COLO829 (cell line): ENCODE measurements around the gene SYNGR2.
A peak's percentile ranks its signal among the peaks of the same experiment; 100 is the strongest.
"Not testable (repeated sequence)": the region's sequence is repeated elsewhere in the genome, so short reads cannot be mapped to it uniquely, and the experiment has no call there.

Source experiments
- DNase-seq: peaks from one replicate; pipeline ENCODE4 v3.0.0; 2012; ENCODE audit warnings: low spot score

Gene SYNGR2

DNA sequence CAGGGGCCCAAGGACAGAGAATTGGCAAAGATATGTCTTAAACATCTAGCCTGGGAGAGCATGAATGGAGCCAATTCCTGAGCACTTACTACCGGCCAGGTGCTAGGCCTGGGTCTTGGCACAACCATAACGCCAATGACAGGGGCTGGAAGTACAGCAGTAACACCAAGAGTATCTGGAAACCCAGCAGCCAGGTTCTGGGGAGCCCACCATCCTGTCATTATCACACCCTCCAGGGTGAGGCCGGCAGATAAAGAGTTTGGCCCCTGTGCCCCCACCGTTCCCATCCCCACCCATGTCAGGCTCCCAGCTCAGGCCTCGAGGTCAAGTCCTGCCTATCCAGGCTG lies 38.3 kb upstream of the SYNGR2 start:
- DNase-seq = no peak

DNA sequence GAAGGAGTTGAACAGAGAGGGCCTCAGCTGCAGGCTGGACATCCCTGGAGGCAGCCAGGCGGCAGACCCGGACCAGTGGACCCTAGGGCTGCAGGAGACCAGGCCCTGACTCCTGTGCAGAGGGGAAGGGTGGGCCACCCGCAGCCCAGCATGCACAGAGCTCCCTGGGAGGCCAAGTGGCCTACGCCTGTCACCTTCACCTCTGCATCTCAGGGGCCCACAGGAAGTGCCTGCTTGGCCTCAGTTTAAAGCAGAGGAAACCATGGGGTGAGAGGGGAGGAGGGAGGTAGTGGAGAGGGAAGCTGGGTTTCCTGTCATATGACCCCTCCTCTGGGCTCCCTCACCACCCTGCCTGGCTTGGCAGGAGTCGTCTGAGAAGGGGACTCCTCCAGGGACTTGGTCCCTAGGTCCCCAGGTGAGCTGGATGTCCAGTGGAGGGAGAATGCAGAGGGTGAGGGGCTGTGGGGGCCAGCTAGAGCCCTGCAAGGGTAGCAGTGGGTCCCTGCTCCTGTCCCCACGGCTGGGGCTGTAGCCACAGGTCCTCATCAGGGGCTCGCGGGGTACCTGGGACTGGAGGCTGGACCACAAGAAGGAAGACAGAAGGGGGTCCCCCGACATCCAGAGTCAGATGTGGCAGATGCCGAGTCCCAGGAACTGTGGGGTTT lies 37.8 kb upstream of the SYNGR2 start, which contains the start of gene TMC8:
TMC8 (plus strand) TSS at position 335 of the 665 bp plus-strand sequence. CDS start 818 bp downstream, outside the sequence.
- no peak for DNase-seq

DNA sequence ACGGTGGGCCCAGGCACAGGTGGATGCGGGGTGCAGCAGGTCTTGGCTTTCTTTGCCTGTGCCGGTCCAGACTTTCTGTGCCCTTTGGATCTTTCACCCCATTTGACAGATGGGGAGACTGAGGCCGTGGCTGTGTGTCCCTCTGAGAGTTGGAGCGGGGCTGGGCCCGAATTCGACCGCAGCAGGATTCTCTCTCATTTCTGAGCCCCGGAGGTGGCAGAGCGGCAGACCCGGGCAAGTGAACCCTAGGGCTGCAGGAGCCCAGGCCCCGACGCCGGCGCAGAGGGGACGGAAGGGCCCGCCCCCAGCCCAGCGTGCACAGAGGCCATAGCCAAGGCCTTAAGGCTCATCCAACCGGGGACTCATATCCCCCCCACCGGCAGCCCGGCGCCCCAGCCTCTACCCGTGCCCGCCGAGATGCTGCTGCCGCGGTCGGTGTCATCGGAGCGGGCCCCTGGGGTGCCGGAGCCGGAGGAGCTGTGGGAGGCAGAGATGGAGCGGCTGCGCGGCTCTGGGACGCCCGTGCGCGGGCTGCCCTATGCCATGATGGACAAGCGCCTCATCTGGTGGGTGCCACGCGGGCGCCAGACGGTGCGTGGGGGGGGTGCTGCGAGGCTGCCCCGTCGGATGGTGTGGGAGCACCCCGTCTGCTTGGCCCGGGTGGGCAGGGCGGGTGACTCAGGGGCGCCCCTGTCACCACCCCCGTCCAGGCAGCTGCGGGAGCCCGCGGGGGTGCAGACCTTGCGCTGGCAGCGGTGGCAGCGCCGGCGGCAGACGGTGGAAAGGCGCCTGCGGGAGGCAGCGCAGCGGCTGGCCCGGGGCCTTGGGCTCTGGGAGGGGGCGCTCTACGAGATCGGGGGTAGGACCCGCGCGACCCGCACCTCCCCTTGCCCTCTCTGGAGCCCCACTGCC lies 37.0 kb upstream of the SYNGR2 start:
- no peak for DNase-seq

DNA sequence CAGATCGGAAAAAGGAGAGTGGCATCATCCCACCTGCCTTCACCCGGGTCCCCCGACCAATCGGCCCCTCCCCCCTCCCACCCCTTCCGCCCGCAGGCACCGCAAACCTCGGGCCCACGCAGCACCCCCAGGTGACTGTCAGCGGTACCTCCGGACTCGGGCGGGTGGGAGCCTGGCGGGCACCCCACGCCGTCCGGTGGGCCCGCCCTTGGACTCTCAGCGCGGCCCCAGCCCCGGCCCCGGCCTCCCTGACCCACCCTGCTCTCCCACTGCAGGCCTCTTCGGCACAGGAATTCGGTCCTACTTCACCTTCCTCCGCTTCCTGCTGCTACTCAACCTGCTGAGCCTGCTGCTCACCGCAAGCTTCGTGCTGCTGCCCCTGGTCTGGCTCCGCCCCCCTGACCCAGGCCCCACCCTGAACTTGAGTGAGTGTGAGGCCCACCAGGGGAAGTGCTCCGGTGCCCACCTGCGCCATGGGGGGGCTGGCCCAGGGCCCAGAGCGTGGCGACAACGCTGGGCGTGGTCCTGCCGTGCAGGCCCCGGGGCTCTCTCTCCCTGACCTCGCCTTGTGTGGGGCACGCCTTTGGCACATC lies 36.2 kb upstream of the SYNGR2 start:
- no peak for DNase-seq

DNA sequence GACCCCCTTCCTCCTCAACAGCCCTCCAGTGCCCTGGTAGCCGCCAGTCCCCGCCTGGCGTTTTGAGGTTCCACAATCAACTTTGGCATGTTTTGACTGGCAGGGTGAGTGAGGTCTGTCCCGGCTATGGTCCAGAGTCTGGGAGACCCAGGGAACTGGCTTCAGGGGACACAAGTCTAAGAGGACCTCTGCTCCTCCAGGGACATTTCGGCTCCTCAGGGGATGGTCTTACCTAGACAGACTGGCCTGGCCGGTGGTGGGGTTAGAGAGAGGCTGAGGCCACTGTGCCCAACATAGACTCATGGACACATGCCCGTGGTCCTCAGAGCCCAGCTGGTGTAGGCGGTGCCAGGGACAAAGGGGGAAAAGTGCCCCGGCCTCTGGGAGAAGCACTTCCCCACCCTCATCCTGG lies 35.6 kb upstream of the SYNGR2 start:
- no peak for DNase-seq

DNA sequence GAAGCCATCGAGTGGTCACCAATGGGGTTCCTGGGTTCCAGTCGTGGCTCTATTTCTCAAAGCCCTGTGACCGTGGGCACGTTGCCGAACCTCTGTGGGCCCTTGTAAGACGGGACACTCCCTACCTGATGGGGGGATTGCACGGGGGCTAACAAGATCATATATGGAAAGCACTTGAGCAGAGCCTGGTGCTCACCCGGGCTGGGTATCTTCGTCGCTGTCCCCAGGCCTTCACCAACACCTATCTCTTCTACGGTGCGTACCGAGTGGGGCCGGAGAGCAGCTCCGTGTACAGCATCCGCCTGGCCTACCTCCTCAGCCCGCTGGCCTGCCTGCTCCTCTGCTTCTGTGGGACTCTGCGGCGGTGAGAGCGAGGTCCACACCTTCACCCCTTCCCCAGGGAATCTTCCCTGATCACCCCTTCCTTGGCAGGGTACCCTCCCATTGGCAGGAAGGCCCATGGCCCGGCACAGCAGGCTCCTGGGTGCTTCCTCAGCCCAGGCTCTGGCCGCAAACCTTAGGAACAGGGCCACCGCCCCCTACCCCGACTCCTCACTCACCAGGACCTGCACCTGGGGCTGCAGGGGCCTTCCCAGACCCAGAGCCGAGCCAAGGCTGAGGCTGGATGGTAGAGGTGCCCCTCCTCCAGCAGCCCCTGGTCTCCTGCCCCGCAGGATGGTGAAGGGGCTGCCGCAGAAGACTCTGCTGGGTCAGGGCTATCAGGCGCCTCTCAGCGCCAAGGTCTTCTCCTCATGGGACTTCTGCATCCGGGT lies 35.0 kb upstream of the SYNGR2 start:
- DNase-seq = no peak

DNA sequence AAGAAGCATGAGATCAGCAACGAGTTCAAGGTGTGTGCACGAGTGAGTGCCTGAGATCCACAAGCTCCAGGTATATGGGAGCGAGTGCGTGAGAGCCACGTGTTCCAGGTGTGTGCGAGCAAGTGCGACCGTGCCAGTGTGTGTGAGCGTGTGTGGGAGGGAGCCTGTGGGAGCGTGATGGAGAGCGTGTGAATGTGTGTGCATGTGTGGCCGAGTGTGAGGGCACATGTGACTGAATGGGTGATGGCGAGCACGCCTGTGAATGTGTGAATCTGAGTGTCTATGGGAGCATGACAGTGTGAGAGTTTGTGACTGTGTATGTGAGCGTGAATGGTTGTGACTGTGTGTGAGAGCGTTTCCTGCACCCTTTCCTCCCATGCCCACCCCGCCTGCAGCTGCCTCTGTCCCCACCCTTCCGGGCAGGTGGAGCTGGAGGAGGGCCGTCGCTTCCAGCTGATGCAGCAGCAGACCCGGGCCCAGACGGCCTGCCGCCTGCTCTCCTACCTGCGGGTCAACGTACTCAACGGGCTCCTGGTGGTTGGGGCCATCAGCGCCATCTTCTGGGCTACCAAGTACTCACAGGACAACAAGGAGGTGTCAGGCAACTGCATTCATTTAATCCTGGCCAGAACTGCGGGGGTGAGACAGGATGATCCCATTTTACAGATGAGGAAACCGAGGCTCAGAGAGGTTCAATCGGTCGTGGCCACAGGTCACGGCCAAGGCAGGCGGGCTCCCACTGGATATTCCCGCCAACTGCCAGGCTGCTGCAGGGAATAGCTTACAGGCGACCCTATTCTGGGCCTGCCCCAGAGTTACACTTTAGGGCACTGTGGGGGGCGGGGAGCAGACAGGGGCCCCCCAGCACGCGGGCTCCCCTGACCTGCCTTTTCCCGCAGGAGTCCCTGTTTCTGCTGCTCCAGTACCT lies 34.1 kb upstream of the SYNGR2 start:
- no peak for DNase-seq

DNA sequence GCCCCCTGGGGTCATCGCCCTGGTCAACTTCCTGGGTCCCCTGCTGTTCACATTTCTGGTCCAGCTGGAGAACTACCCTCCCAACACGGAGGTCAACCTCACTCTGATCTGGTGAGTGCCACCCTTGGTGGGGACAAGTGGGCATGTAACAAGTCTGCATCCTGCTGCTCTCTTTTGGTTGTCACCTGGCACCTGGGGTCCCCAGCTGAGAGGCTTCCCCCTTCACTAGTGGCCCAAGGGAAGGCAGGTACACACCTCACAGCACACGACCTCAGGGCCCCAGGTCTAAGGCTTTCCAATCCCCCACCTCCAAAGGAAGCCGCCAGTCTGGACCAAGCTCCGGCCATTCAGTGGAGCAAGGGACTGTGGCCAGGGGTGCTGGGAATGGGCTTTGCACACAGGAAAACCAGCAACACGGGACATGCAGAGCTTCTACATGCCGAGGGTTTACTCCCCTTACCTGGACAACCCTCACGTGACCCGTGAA lies 33.4 kb upstream of the SYNGR2 start:
- DNase-seq = no peak

DNA sequence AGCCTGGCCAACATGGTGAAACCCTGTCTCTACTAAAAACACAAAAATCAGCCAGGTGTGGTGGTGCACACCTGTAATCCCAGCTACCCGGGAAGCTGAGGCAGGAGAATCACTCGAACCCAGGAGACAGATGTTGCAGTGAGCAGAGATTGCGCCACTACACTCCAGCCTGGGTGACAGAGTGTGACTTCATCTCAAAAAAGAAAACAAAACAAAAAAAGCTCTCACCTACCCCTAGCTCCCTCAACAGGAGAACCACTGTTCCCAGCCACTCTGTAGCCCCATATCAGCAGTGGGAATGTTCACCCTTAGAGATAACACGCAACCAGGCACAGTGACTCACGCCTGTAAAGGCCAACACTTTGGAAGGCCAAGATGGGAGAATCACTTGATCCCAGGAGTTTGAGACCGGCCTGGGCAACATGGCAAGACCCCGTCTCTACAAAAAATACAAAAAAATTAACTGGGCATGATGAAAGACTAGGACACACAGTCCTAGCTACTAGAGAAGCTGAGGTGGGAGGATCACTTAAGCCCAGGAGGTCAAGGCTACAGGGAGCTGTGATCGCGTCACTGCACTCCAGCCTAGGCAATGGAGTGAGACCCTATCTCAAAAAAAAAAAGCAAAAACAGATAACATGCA lies 32.4 kb upstream of the SYNGR2 start:
- no peak for DNase-seq

DNA sequence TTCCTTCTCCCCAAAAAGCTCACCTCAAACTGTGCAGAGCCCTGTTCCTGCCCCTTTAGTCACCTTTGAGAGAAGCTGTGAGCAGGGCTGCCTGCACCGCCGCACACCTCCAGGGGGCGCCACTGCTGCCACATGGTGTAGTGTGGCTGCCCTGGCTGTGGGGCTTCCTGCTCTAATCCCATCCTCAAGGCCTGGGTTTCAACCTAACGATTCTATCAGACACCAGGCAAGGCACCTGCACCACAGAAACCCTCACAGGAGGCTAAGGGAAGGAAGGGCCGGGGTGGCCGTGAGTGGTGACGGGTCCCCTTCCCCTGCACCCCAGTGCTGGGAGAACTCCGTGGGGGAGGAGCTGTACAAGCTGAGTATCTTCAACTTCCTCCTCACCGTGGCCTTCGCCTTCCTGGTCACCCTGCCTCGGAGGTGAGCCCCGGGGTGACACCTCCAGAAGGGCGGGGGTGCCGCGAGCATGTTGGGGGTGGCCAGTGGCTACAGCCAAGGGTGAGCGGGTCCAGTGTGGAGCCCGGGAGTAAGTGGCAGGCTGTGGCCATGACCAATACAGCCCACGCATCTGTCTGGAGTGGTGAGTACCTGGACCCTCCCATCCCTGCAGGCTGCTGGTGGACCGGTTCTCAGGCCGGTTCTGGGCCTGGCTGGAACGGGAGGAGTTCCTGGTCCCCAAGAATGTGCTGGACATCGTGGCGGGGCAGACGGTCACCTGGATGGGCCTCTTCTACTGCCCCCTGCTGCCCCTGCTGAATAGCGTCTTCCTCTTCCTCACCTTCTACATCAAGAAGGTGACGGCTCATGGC lies 30.8 kb upstream of the SYNGR2 start:
- DNase-seq = no peak

DNA sequence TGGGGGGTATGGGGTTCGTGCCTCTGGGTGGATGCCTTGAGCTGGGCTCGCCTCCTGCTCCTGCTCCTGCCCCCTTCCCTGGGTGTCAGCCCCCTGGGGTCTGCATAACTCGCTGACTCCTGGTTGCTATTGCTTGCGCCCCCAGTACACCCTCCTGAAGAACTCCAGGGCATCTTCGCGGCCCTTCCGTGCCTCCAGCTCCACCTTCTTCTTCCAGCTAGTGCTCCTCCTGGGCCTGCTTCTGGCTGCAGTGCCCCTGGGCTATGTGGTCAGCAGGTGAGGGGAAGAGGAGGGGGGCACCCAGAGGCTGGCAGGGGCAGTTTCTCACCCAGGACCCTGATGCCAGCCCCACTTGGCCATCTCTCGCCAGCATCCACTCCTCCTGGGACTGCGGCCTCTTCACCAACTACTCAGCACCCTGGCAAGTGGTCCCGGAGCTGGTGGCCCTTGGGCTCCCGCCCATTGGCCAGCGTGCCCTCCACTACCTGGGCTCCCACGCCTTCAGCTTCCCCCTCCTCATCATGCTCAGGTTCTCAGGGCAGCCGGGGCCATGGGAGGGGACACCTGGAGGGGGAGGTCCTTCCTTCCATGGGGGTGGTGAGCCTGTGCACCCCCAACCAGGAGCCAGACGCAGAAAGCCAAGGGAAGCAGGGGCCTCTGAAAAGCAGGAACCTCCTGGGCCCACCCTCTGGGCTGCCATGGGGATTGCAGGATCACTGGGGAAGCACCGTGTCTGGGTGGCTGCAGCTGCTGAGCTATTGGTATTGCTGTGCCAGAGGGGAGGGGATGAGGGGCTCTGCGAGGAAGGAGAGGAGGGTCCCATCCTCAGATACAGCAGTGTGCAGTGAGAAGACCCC lies 29.9 kb upstream of the SYNGR2 start:
- DNase-seq = no peak

DNA sequence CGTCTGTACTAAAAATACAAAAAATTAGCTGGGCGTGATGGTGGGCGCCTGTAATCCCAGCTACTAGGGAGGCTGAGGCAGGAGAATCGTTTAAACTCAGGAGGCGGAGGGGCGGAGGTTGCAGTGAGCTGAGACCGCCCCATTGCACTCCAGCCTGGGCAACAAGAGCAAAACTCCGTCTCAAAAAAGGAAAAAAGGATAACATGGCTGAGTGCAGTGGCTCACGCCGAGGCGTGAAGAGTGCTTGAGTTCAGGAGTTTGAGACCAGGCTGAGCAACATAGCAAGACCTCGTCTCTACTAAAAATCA lies 28.6 kb upstream of the SYNGR2 start:
- DNase-seq = not testable (repeated sequence)

DNA sequence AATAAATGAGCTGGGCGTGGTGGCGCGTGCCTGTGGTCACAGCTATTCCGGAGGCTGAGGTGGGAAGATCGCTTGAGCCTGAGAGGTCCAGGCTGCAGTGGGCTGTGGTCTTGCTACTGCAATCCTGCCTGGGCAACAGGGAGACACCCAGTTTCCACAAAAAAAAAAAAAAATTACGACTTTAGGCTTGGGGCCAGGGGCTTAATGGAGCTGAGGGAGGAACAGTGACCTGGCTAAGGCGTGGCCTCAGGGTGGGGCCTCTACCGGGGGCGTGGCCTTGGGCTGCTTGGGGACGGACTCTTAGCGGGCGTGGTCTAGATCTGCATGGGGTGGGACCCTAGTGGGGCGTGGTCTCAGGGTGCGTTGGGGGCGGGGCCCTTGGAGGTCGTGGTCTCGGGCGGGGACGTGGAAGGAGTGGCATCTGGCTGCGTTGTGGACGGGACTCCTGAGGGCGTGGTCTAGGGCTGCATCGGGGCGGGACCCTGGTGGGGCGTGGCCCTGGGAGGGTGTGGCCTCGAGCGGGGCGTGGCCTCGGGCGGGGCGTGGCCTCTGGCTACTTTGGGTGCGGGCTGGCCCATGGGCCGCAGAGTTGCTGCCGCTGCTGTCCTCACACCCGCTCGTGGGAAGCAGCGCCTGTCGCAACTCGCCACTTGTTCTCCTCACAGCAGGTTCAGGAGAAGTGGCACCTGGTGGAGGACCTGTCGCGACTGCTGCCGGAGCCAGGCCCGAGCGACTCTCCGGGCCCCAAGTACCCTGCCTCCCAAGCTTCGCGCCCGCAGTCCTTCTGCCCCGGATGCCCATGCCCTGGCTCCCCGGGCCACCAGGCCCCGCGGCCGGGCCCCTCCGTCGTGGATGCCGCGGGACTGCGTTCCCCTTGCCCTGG lies 28.0 kb upstream of the SYNGR2 start:
- DNase-seq = peak; percentile 97

DNA sequence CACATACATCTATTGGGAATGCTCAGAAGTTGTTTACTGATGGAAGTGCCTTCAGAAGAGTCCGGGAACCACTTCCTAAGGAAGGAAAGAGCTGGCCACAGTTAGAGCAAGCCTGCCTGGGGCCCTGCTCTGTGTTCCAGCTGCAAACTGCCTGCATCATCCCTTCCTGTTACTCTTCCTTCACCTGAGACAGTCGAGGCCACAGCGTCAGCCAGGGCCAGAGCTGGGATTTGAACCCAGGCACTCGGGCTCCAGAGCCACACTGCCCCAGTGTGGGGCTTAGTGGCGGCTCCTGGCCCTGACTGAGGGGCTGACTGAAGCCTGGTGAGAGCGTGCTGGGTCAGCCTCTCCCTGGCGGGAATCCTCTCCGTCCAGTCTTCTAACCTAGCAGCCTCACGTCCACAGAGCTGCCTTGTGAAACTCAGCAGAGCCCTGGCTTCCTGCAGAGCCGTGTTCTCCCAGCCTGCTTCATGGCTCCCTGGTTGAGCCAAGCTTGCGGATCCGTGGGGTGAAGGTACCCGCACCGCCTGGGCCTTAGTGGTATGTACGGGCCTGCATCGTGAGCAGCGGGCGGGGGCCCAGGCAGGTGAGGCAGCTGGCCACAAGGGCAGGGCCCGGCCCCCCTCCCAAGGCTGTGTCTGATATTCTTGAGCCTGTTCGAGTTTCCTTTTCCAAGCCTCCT lies 26.8 kb upstream of the SYNGR2 start:
- DNase-seq = no peak

DNA sequence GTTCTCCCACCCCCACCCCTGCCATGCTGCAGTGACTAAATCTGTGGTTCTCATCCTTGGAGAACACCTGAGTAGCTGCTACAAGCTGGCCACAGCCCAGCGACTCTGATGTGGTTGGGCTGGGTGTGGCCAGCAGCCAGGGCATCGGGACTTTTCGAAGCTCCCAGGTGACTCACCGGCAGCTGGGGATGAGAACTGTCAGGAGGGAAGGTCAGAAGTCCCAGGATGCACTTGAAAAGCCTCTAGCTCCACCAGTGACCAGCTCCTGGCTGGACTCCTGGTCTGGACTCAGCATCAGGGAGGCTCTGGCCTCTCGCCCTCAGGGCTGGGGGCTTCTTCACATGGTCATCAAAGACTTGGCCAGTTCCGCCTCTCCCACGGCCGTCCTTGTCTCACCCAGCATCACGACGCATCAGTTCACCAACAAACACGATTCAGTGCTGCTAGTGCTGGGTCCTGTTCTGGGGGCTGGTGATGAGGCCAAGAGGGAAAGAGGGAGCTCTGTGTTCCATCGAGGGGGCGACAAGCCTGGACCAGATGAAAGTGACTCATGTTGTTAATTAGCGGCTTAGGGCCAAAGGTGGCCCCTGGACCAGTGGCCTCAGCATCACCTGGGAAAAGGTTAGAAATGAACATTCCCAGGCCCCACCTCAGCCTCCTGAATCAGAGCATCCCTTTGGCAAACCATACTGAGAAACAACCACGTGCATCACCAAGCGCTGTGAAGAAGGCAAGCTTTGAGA lies 26.1 kb upstream of the SYNGR2 start:
- no peak for DNase-seq
